LNCaP clone FGC (cell line): ENCODE data around the gene GFOD1.
"Not testable (repeated sequence)": the region's sequence is repeated elsewhere in the genome, so short reads cannot be mapped to it uniquely, and the experiment has no call there.

Source experiments
- DNase-seq: peaks from one replicate; pipeline ENCODE4 v3.0.0-alpha.2; 2011; ENCODE audit warnings: low read depth
- H3K4me3 ChIP-seq: 2 replicates; pipeline ENCODE4 v1.5.1; 2011; ENCODE audit warnings: mild to moderate bottlenecking, low read depth, low read length, control low read depth
- CTCF ChIP-seq: IDR thresholded peaks from 2 replicates; pipeline ENCODE4 v1.5.1; 2012; ENCODE audit warnings: mild to moderate bottlenecking; ENCODE audit not compliant: control insufficient read depth, insufficient read depth; ENCODE audit errors: extremely low read depth

Gene GFOD1

GRCh38 chr6:13436399-13437217, 50.8 kb downstream of the GFOD1 start:
- no peak for DNase-seq

GRCh38 chr6:13435477-13436246, 51.7 kb downstream of the GFOD1 start:
- no peak for DNase-seq
- TF ChIP-seq CTCF: no peak
- H3K4me3 ChIP-seq: no peak overlapping the region

More at GRCh38 chr6:13436399-13437217, 50.8 kb downstream of the GFOD1 start:
- TF ChIP-seq CTCF: no peak
- H3K4me3 ChIP-seq: no peak overlapping the region

GRCh38 chr6:13434777-13435176, 52.6 kb downstream of the GFOD1 start:
- no peak for TF ChIP-seq CTCF
- no peak overlapping the region for H3K4me3 ChIP-seq
- no peak for DNase-seq

GRCh38 chr6:13434135-13434775, 53.1 kb downstream of the GFOD1 start:
- not testable (repeated sequence) for DNase-seq, H3K4me3 ChIP-seq

- no peak for TF ChIP-seq CTCF
- DNase-seq: no peak
- no peak overlapping the region for H3K4me3 ChIP-seq
Observed at GRCh38 chr6:13433709-13434121, 53.7 kb downstream of the GFOD1 start.

- no peak overlapping the region for H3K4me3 ChIP-seq
- TF ChIP-seq CTCF: no peak
- no peak for DNase-seq
Observed at GRCh38 chr6:13432526-13433184, 54.7 kb downstream of the GFOD1 start.

- DNase-seq: no peak
- no peak for TF ChIP-seq CTCF
- no peak overlapping the region for H3K4me3 ChIP-seq
Observed at GRCh38 chr6:13431861-13432465, 55.4 kb downstream of the GFOD1 start.
